ENCODE results near the gene RBM23.
A peak's percentile ranks its signal among the peaks of the same experiment; 100 is the strongest.
"Not testable (repeated sequence)": the region's sequence is repeated elsewhere in the genome, so short reads cannot be mapped to it uniquely, and the experiment has no call there.

RBM23 gene

DNA sequence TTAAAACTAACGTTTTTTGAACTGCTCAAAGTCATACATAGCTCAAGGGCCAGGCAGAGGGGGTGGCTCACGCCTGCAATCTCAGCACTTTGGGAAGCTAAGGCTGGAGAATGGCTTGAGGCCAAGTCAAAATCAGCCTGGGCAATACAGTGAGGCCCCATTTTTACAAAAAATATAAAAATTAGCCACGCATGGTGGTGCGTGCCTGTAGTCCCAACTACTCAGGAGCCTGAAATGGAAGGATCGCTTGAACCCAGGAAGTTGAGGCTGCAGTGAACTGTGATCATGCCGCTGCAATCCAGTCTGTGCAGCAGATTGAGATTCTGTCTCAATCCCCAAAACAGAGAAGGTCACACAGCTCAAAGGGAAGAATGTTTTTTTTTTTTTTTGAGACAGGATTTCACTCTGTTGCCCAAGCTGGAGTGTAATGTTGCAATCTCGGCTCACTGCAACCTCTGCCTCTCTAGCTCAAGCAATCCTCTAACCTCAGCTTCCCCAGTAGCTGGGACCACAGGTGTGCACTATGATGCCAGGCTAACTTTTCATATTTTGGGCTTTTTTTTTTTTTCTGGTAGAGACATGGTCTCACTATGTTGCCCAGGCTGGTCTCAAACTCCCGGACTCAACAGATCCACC is 2.9 kb downstream of the RBM23 start:
- DNase-seq (ENCODE audit: low read depth) = no peak

DNA sequence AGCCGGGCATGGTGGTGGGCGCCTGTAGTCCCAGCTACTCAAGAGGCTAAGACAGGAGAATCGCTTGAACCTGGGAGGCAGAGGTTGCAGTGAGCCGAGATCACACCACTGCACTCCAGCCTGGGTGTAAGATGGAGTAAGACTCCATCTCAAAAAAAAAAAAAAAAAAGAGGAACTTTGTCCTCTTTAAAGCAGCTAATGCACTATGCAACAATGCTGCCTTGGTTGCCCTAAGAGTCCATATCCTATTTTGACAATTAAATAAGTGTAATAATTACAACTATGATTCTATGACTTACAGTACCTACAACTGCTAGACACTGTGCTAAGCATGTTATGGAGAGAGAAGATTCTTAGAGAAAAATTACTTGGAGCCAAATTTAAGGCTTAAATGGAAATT is 4.1 kb downstream of the RBM23 start:
- DNase-seq (ENCODE audit: low read depth) = not testable (repeated sequence)

DNA sequence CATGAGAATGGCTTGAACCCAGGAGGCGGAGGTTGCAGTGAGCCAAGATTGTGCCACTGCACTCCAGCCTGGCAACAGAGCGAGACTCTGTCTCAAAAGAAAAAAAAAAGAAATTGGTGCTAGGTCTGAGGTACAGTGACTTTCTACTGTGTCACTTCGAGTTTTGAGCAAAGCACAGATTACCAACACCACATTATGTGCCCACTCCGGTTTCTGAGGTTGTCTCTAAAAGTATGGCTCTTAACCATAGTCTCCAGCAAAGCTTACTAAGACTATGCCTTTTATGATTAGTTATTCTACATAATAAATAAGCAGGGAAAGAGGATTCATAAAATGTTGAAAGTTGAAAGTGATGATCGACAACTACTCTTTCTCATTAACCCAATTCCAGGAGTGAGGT is 8.0 kb downstream of the RBM23 start:
- no peak for DNase-seq (ENCODE audit: low read depth)

DNA sequence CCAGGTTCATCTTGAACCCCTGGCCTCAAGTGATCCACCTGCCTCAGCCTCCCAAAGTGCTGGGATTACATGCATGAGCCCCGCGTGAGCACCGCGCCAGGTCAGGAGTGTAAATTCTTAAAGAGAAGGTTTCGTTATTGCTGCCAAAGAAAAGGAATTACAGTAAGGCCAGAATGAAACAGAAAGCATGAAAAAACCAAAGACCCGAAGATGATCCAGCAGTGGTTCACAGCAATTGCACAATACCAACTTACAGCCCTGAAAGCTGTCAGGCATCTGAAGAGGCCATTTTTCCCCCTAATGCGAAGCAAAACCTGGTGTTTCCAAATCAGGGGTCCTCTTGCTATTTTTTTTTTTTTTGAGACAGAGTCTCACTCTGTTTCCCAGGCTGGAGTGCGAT is 10.3 kb downstream of the RBM23 start:
- DNase-seq (ENCODE audit: low read depth) = no peak

DNA sequence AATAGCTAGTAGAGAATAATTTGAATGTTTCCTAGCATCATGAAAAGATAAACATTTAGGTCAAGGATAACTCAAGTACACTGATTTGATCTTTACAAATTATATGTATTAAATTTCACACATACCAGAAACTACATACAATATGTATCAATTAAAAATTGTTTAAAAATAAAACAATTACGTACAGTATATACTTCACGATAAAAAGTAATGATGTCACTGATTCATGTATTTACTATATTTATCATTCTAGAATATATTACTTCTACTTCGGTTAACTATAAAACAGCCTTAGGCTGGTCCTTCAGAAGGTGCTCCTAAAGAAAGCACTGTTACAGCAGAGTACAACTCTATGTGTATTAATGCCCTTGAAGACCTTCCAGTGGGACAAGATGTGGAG is 11.5 kb downstream of the RBM23 start:
- DNase-seq (ENCODE audit: low read depth) = no peak

DNA sequence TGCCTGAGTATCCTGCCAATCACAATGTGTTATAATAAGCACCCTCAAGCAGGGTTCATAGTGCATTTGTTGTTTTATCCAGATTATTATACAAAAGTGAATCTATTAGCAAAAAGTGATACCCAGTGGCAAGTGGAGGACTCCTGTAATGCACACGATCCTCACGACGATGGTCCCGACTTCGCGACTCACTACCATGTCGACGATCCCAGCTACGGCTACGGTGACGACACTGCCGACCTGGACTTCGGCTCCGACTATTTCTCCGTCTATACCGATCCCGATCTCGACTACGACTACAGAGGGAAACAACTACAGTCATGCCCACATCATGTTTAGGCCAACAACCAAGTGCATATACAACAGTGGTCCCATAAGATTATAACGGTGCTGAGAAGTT is 12.9 kb downstream of the RBM23 start:
- no peak for DNase-seq (ENCODE audit: low read depth)

DNA sequence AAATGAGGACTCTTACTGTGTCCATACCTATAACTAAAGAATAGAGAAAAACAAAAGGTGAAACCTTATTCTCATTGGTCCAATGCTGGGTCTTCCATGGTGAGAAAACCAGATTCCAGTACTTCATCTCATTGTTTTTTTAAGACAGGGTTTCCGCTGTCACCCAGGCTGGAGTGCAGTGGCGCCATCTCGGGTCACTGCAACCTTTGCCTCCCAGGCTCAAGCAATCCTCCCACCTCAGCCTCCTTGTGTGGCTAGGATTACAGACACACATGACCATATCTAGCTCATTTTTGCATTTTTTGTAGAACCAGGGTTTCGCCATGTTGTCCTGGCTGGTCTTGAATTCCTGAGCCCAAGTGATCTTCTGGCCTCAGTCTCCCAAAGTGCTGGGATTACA is 13.3 kb downstream of the RBM23 start:
- DNase-seq (ENCODE audit: low read depth) = no peak

DNA sequence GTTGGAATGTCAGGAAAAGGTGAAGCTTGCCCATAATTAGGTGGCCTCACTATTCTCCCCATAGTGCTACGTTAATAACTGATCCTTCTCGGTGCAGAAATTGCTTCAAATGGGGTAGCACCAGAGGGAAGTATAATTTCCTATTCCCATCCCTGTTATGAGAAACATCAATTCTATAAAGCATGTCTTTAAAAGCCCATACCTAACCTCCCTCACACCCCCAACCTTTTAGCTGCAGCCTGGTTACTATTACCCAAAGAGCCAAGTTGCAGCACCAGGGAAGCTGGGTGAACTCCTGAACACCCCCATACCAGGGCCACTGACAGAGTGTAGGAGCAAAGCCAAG is 15.2 kb downstream of the RBM23 start:
- no peak for DNase-seq (ENCODE audit: low read depth)

DNA sequence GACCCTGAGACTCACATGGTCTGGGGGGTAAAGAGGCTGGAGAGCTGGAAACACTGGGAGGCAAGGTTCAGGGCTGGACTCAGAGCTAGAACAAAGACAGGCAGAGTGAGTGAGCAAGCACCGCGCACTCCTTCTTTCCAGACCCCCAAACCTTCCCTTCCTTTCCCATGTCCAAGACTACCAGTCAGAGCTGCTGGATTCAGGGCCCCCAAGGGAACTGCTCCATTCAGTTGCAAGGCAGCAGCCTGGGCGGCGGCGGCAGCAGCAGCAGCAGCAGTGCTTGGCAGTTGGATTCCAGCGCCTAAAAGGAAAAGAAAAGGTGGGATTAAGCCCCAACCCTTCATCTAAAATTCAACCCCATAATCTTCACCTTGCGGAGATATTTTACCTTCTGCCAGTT is 17.1 kb downstream of the RBM23 start:
- no peak for DNase-seq (ENCODE audit: low read depth)

DNA sequence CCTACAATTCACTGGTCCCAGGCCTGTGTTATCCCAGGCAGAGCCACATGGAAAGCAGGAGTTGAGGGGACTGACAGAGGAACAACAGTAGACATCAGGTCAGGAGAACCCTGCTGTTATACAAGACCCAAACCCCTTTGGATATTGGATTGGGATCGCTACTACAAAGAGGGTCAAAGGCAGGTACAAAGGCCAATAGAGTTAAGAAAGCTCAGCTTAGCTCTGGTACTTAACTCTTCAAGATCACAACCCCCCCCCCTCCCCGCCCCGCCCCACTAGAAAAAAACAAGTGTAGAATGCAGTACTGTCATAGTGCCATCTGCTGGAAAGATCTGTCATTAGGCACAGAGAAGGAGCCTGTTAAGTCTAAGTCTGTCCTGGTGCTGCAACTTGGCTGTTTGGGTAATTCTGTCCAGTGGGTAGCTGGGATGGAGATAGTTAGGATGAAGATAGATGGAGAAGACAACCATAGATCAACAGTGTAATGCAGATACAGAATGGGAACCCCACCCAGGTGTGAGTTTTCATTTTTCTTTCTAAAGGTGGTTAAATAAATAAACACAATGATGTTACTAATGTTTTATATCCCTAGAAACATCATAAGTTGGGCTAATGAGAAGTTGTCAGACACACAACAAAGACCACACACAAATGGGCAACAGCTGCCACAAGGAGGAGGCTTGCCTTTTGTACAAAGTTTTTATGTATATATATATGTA is 18.7 kb downstream of the RBM23 start:
- DNase-seq (ENCODE audit: low read depth) = no peak

DNA sequence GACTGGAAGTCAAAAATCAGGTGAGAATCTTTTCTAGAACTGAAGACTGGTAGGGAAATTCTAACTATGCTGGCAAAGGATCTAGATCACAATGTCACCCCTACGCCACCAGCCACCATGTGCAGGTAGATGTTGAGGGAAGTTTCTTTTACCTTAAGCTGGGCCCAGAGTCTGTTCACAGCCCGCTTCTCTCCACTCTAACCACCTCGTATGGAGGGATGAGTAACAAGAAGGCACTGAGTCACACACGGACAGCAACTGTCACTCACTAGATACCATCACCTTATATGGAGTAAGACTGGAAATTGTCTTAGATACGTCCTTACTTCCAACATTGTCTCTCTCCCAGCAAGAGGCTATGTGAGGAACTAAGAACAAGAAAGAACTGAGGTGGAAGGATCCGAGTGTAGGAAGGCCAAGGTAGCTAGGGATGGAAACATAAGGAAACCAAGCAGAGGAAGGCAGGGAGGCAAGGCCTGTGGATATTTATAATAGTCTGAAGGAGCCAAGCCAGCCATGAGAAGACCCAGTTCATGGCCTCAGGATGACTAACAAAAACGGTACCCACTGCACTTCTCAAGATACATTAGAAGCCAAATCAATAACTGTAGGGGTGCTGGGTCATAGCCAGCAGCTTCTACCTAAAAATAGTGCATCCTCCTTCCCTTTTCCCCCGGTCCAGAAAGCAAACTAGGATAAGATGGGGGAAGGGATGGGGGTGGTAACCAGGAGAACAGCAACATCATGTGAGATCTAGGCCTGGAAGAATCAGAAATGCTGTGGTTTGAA is 20.5 kb downstream of the RBM23 start:
- DNase-seq (ENCODE audit: low read depth) = no peak

DNA sequence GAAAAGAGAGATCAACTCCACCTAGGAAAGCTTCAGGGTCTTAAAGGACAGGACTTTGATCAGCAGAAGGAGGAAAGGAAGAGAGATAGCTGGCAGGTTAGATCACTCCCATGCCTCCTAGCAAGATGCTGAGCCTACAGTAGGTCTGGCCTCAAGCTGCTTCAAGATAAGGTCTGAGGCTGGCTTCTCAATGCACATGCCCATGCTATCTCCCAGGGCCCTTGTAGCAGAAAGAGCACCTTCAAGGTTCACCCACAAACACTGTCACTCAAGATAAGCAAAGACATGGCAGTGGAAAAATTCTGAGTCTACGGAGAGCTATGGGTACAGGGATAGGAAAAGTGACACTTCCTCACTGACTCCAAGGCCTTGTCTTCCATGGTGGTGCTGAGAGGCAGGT is 21.6 kb downstream of the RBM23 start:
- DNase-seq (ENCODE audit: low read depth) = no peak

DNA sequence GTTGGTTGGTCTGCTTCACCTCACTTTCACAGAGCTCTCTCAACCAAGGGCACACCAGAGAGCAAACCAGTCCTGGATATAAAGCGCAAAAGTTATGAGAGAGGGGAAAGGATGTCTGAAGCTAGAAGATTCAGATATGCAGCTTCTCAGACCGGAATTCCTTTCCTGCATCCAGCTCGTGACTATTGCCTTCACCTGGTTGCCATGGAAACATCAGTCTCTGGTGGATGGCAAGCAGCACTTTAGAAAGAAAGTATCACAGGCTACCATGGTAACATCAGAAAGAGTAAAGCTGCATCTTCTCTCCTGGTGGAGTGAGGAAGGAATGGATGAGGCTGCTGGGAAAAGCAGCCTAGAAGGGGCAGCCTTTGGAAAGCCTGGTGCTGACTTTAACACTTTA is 22.2 kb downstream of the RBM23 start:
- DNase-seq (ENCODE audit: low read depth) = no peak

DNA sequence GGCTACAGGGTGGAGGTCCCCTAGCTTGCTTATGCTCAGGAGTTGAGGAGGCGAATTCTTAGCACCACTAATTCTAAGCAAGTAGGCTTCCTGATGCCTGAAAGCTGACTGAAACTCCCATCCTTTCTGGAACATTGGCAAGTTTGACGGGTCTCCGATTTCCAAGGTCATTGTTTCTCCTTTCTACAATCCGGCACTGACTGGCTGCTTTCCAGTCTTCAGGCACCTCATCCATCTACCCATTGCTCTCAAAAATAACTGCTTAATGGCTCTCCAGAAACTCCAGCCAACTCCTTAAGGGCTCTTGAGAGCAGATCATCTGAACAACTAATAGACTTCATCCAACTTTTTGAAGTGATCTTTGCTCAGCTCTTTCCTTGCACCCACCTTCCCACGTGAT is 22.6 kb downstream of the RBM23 start:
- no peak for DNase-seq (ENCODE audit: low read depth)

DNA sequence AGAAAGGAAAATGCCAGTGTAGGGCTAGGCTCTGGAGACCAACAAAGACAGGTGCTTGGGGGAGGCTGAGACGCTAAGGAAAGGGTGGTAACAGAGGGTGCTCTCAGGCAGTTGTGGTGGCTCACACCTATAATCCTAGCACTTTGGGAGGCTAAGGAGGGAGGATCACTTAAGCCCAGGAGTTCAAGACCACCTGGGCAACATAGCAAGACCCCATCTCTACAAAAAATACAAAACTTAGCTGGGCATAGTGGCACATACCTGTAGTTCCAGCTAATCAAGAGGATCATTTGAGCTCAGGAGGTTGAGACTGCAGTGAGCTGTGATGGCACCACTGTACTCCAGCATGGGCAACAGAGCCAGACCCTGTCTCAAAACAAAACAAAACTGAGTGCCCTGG is 23.5 kb downstream of the RBM23 start:
- no peak for DNase-seq (ENCODE audit: low read depth)

DNA sequence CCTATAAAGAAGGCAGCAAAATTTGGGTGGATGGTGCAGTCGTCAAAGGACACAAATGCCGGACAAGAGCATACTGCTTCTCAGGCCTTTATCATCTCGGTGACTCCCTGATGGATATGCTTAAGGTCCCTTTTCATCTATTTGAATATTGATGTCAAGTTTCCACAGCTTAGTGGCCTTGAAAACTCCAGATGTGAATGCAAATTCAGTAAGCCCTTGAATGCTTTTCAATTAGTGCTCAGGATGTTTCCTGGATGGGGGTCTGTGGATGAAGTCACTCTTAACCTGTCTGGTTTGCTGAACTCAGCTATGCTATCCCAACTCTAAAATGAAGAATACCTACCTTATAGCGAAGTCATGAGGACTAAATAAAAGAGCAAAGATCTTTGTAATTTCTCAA is 25.2 kb downstream of the RBM23 start:
- no peak for DNase-seq (ENCODE audit: low read depth)

DNA sequence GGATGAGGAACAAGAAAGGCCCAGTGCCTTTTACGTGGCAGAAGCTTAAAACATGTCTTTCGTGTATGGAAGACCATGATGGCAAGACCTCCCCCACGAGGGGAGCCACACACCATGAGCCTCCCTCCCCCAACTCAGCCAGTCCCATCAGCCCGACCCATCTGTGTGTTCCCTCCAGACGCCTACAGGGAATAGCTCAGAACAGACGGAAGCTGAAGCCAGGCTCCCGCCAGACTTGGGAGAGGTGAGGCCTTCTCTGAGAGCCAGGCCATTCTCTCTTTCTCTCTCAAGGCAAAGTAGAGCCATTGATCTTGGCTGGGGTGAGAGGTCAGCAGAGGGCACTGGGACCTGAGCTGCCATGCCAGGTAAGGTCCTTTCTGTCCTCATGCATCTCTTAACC is 26.5 kb downstream of the RBM23 start:
- no peak for DNase-seq (ENCODE audit: low read depth)

DNA sequence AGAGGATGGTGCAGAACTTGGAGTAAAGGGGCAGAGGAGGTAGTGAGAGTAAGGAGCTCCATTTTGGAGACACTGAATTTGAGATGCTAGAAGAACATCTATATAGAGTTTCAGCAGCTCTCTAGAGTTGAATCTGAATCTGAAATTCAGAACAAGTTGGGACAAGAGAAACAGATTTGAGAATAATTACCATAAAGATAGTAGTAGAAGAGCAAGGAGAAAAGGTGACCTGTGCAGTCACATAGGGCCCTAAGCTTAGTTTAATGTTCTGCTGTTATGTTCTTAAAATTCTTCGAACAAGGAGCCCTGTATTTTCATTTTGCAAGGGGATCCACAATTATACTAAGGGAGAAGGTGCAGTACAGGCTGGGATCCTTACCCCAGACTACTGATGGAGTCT is 28.5 kb downstream of the RBM23 start:
- DNase-seq (ENCODE audit: low read depth) = no peak

DNA sequence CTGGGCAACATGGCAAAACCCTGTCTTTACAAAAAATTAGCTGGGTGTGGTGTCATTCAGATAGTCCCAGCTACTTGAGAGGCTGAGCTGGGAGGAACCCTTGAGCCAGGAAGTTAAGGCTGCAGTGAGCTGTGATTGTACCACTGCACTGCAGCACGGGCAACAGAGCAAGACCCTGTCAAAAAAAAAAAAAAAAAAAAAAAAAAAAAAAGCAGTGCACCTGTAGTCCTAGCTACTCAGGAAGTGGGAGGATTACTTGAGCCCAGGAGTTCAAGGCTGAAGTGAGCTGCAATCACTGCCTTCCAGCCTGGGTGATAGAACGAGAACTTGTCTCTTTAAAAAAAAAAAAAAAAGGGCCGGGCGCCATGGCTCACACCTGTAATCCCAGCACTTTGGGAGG is 30.3 kb downstream of the RBM23 start:
- DNase-seq (ENCODE audit: low read depth) = no peak

DNA sequence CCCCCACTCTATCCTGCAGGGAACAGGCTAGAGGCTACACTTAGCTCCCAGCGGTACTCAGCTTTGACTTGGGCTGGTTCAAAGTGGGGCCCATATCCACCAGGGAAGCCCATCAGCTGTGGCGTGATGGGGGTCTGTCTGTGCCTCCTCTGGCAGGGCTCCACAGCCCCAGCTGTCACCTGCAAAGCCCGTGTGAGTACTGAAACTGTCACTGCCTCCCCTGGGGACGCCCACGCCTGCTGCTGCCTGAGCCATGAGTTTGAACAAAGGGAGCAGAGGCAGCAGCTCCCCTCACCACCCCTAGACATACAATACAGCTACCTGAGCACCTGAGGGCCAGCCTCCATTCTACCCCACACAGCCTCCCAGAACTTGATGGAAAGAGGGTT is 31.0 kb downstream of the RBM23 start:
- DNase-seq (ENCODE audit: low read depth) = no peak

DNA sequence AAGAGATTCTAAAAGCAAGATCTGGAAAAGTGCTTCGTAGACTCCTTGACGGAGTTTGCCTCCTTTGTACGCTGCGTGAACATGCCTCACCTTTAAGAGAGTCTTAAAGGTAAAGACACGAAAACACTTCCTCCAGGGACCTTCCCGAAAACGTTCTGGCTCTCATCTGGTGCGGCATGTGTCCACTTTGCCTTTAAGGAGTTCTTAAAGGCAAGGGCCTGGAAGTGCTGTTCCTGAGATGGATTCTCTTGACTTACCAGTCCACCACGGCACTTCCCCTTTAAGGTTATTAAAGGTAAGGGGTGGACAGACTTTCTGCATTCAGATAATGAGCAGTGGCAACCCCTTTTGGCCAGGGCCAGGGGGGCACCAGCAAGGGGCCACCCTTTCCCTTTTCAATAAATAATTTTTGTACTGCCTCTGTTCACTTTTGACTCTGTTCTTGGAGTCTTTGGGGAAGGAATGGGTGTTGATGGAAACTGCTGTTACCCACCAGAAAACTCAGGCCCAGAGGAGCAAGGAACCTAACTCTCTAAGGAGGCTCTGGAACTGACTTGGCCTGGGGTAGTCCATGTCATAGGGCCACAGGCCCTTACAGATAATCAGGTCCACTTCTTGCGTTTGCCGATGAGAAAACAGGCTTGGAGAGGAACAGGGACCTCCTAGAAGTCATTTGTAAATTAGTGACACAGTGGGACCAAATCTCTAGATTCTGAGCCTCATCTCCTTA is 31.5 kb downstream of the RBM23 start:
- no peak for DNase-seq (ENCODE audit: low read depth)

DNA sequence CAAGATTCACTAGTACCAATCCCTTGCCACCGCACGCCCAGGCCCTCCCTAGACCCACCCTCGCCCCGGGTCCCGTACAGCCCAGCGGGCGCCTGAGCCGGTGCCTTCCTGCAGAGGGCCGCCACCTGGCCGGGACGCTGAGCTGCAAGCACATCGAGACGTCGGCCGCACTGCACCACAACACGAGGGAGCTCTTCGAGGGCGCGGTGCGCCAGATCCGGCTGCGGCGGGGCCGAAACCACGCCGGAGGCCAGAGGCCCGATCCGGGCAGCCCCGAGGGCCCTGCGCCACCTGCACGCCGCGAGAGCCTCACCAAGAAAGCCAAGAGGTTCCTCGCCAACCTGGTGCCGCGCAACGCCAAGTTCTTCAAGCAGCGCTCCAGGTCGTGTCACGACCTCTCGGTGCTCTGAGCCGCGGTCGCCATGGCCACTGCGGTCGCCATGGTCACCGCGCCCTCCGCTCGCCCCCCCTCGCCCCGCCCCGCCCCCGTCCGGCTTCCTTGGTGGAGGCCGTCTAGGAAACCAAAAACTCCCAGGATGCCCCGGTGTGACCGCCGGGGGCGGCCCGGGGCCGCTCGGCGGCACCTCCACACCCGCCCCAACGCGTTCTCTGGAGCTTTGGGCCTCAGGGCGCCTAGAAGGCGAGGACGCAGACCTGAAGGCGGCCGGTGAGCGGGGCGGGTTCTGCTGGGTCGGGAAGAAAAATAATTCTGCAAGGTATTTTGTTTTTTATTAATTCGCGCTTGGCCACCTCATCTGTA is 32.3 kb downstream of the RBM23 start:
- DNase-seq (ENCODE audit: low read depth) = peak; percentile 60

Data from activated gamma-delta T cell treated with anti-CD3 and anti-CD28 coated beads, Interleukin-2, amount 50 U/mL, for 16 hours (primary cell).